ENCODE data around the gene G6PD. TPM values are rescaled to one million over a fixed set of nuclear protein-coding genes. Genes with fewer than 3 reads are reported as not detected.

Gene G6PD
- polyA plus RNA-seq, 2 of the 4 experiments (the other 2 are of a cell fraction), result 692 to 1,409 TPM

DNA sequence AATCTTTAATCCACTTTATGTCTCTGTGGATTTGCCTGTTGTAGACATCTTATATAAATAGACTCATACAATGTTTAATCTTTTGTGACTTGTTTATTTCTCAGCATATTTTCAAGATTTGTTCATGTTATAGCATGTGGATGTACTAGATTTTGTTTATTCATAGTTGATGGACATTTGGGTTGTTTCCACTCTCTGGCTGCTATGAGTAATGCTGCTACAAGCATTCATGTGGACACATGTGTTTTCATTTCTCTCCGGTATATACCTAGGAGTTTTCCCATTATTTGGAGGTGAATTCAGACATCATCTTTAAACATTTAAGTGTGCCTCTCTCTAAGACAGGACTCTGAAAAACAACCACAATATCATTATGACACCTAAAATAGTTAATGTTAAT, 3.1 kb upstream of the G6PD start:
- H3K4me2 ChIP-seq, result peak overlapping the region; percentile 96; the same call in 2 of the 3 replicates
- no peaks in the 10 kb centered on the region for H3K9me3 ChIP-seq
- DNase-seq (ENCODE audit: low read depth in 1 of 2, low spot score in 1 of 2), result no peak
- FAIRE-seq, result peak; percentile 70
- no peak for ATAC-seq
- no peak overlapping the region for H3K27ac ChIP-seq
- CTCF ChIA-PET, result no interaction called here
- no peak overlapping the region for H3K4me3 ChIP-seq
- POLR2A ChIA-PET, result no interaction called here
- TF ChIP-seq RFX5 (IDR thresholded peaks at IDR 0.05) (no peak), BHLHE40 (IDR thresholded peaks at IDR 0.05; ENCODE audit: low read depth, low read length) (no peak), JUN (IDR thresholded peaks at IDR 0.05) (no peak)
- TF ChIP-seq, protein P1, sequence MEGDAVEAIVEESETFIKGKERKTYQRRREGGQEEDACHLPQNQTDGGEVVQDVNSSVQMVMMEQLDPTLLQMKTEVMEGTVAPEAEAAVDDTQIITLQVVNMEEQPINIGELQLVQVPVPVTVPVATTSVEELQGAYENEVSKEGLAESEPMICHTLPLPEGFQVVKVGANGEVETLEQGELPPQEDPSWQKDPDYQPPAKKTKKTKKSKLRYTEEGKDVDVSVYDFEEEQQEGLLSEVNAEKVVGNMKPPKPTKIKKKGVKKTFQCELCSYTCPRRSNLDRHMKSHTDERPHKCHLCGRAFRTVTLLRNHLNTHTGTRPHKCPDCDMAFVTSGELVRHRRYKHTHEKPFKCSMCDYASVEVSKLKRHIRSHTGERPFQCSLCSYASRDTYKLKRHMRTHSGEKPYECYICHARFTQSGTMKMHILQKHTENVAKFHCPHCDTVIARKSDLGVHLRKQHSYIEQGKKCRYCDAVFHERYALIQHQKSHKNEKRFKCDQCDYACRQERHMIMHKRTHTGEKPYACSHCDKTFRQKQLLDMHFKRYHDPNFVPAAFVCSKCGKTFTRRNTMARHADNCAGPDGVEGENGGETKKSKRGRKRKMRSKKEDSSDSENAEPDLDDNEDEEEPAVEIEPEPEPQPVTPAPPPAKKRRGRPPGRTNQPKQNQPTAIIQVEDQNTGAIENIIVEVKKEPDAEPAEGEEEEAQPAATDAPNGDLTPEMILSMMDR (IDR thresholded peaks at IDR 0.05), result no peak
- TF ChIP-seq, protein P2, sequence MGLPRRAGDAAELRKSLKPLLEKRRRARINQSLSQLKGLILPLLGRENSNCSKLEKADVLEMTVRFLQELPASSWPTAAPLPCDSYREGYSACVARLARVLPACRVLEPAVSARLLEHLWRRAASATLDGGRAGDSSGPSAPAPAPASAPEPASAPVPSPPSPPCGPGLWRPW (IDR thresholded peaks at IDR 0.05), result no peak
- H3K4me1 ChIP-seq, result peaks cover 16% of the 10 kb centered on the region; the same call in 2 of the 3 replicates
- WGBS (ENCODE audit: missing lambda C conversion rate), result 83% methylated on average over 1 of the region's 1 CpG

DNA sequence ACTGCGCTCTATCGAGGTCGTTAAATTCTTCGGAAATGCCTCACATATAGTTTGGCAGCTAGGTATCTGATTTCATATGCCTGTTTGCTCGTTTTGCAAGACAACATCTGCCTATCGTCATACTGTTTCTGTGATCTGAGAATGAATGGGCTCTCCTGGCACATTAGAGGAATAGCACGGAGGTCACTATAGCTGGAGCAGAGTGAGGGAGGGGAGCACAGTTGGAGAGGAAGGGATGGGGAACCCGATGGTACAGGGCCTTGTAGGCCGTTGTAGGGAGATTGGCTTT, 1.3 kb upstream of the G6PD start:
- 0% methylated on average over 9 of the region's 9 CpGs for WGBS (ENCODE audit: missing lambda C conversion rate)
- peaks cover 34% of the 10 kb centered on the region for H3K4me1 ChIP-seq
- 0 out of 2 replicates have a peak, but pooled peaks have one; percentile 10 for TF ChIP-seq KDM5A (IDR thresholded peaks at IDR 0.05)
- TF ChIP-seq, protein P3, sequence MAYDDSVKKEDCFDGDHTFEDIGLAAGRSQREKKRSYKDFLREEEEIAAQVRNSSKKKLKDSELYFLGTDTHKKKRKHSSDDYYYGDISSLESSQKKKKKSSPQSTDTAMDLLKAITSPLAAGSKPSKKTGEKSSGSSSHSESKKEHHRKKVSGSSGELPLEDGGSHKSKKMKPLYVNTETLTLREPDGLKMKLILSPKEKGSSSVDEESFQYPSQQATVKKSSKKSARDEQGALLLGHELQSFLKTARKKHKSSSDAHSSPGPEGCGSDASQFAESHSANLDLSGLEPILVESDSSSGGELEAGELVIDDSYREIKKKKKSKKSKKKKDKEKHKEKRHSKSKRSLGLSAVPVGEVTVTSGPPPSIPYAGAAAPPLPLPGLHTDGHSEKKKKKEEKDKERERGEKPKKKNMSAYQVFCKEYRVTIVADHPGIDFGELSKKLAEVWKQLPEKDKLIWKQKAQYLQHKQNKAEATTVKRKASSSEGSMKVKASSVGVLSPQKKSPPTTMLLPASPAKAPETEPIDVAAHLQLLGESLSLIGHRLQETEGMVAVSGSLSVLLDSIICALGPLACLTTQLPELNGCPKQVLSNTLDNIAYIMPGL (CRISPR knock-in tag; IDR thresholded peaks at IDR 0.05; ENCODE audit: borderline replicate concordance), result no peak
- H3K9me3 ChIP-seq, result no peaks in the 10 kb centered on the region
- ATAC-seq, result no peak
- FAIRE-seq, result no peak
- H3K4me3 ChIP-seq, result peak overlapping the region; percentile 95
- DNase-seq (ENCODE audit: low read depth in 1 of 2, low spot score in 1 of 2), result no peak
- peak overlapping the region; percentile 96 for H3K4me2 ChIP-seq
- ChIA-PET CTCF (interaction anchor here (0.7 to 0.9 kb wide), 3 partner anchors 13 to 200 kb away, joined by 3 read pairs; no protein-coding TSS in a partner anchor), POLR2A (no interaction called here)
- H3K27ac ChIP-seq, result peak overlapping the region; percentile 98 to 100

DNA sequence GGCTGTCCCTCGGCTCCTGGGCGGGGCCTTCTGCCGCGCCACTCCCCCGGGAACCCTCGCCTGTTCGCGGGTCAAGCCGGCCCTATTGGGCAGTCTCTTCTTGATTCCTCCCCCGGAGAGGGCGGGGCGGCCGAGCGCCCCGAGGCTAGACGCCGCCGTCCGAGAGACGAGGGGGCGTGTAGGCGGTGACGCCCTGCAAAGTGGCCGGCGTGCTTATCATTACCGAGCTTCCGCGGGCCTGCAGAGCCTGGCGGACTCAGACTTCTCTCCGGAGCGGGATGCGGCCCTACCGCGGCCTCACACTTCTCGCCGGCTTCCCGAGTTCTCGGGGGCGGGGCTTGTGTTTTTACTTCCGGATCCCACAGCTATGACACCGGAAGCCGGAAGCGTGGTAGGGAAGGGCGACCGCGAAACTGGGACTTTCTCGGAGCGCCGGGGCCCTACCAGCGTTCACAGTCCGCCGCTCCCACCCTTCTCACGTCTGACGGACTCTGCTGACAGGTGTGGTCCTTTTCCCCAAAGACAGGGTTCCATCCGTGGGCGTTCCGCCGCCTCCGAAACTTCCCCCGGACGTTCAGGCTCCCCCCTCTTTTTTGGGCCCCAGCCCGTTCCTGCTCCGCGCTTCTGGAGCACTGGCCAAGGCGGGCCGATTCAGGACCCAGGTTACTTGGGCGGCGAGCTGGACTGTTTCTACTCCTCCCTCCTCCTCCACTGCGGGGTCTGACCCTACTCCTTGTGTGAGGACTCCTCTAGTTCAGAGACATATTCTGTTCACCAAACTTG, 790 bp upstream of the G6PD start, which contains the start of gene IKBKG:
IKBKG (plus strand) TSS at position 376 of the 783 bp plus-strand sequence. CDS start 4,383 bp downstream, outside the sequence.
- H3K9me3 ChIP-seq, result no peaks in the 10 kb centered on the region
- peak within 1 kb of the TSS; percentile 95 for H3K4me3 ChIP-seq
- ChIA-PET POLR2A (interaction anchor here (0.6 kb wide), 1 partner anchor 21 kb away, joined by 4 read pairs; no protein-coding TSS in a partner anchor), CTCF (interaction anchor here (0.7 to 1.2 kb wide), 4 partner anchors 12 to 201 kb away, joined by 3 read pairs; no protein-coding TSS in a partner anchor)
- H3K4me1 ChIP-seq, result peaks cover 39% of the 10 kb centered on the region
- DNase-seq (ENCODE audit: low read depth in 1 of 2, low spot score in 1 of 2), result peak; percentile 82 to 95
- under 1% methylated on average over 29 of the region's 69 CpGs for WGBS (ENCODE audit: missing lambda C conversion rate)
- peak within 1 kb of the TSS; percentile 96 for H3K4me2 ChIP-seq
- H3K27ac ChIP-seq, result peak within 1 kb of the TSS; percentile 98 to 100
- ATAC-seq, result peak; percentile 60 to 77
- TF ChIP-seq FOSL2 (IDR thresholded peaks at IDR 0.05) (no peak), FOSL2 (CRISPR knock-in tag; IDR thresholded peaks at IDR 0.05) (no peak), PHF8 (IDR thresholded peaks at IDR 0.05; ENCODE audit: borderline replicate concordance, low read depth) (peak; percentile 72), JUN (IDR thresholded peaks at IDR 0.05) (no peak), KDM5A (IDR thresholded peaks at IDR 0.05) (peak; percentile 57), POLR2AphosphoS2 (conservative IDR thresholded peaks at IDR 0.05; ENCODE audit: low read length) (no peak), ZC3H11A (IDR thresholded peaks at IDR 0.05) (no peak), ESRRA (IDR thresholded peaks at IDR 0.05; ENCODE audit: borderline replicate concordance, low read length) (no peak), POLR2A (IDR thresholded peaks at IDR 0.05; ENCODE audit: low read length) (peak; percentile 16; the same call in 1 of the 2 replicates), ZNF302 (CRISPR knock-in tag; IDR thresholded peaks at IDR 0.05) (no peak), MYC (IDR thresholded peaks at IDR 0.05; ENCODE audit: borderline replicate concordance, low read length) (0 out of 2 replicates have a peak, but pooled peaks have one; percentile 35), CHD2 (IDR thresholded peaks at IDR 0.05; ENCODE audit: low read length, partially characterized antibody) (peak; percentile 57)
- TF ChIP-seq, protein P4, sequence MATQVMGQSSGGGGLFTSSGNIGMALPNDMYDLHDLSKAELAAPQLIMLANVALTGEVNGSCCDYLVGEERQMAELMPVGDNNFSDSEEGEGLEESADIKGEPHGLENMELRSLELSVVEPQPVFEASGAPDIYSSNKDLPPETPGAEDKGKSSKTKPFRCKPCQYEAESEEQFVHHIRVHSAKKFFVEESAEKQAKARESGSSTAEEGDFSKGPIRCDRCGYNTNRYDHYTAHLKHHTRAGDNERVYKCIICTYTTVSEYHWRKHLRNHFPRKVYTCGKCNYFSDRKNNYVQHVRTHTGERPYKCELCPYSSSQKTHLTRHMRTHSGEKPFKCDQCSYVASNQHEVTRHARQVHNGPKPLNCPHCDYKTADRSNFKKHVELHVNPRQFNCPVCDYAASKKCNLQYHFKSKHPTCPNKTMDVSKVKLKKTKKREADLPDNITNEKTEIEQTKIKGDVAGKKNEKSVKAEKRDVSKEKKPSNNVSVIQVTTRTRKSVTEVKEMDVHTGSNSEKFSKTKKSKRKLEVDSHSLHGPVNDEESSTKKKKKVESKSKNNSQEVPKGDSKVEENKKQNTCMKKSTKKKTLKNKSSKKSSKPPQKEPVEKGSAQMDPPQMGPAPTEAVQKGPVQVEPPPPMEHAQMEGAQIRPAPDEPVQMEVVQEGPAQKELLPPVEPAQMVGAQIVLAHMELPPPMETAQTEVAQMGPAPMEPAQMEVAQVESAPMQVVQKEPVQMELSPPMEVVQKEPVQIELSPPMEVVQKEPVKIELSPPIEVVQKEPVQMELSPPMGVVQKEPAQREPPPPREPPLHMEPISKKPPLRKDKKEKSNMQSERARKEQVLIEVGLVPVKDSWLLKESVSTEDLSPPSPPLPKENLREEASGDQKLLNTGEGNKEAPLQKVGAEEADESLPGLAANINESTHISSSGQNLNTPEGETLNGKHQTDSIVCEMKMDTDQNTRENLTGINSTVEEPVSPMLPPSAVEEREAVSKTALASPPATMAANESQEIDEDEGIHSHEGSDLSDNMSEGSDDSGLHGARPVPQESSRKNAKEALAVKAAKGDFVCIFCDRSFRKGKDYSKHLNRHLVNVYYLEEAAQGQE (IDR thresholded peaks at IDR 0.05), result peak; percentile 64
- FAIRE-seq, result no peak

All from A549 (cell line).